ENCODE measurements around the gene BEST1. TPM values are rescaled to one million over a fixed set of nuclear protein-coding genes. Genes with fewer than 3 reads are reported as not detected.

BEST1 gene
- total RNA-seq, 1 experiment from 2014 or later = 0.17 TPM

DNA sequence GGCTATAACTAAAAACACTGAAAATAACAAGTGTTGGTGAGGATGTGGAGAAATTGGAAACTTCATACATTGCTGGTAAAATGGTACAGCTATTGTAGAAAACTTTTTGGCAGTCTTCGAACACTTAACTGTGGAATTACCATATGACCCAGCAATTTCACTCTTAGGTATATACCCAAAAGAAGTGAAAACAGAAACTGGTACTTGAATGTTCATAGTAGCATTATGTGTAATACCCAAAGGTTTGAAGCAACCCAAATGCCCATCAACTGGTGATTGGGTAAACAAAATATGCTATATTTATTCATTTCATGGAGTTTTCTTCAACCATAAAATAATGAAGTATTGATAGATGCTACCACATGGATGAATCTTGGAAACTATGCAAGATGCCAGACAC lies 58.0 kb downstream of the BEST1 start:
- Mint-ChIP-seq H3K27ac (no peak overlapping the region), H3K27me3 (ENCODE audit: low read depth) (no peaks in the 10 kb centered on the region; the same call in none of the 2 replicates), H3K4me1 (peaks cover 4% of the 10 kb centered on the region; the same call in 1 of the 2 replicates), H3K9me3 (peaks cover 9% of the 10 kb centered on the region), H3K36me3 (no peaks in the 10 kb centered on the region), H3K4me3 (no peak overlapping the region)
- CTCF ChIA-PET = interaction anchor here (1.0 kb wide), 1 partner anchor 110 kb away, joined by 3 read pairs; no protein-coding TSS in a partner anchor
- no peak for TF ChIP-seq TCF7 (CRISPR knock-in tag; IDR thresholded peaks at IDR 0.05; ENCODE audit: low read depth)
- TF ChIP-seq, protein P1, sequence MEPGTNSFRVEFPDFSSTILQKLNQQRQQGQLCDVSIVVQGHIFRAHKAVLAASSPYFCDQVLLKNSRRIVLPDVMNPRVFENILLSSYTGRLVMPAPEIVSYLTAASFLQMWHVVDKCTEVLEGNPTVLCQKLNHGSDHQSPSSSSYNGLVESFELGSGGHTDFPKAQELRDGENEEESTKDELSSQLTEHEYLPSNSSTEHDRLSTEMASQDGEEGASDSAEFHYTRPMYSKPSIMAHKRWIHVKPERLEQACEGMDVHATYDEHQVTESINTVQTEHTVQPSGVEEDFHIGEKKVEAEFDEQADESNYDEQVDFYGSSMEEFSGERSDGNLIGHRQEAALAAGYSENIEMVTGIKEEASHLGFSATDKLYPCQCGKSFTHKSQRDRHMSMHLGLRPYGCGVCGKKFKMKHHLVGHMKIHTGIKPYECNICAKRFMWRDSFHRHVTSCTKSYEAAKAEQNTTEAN (CRISPR knock-in tag; IDR thresholded peaks at IDR 0.05) = no peak
- ATAC-seq (no peak), DNase-seq (ENCODE audit: low spot score) (no peak)
- POLR2A ChIA-PET = no interaction called here

DNA sequence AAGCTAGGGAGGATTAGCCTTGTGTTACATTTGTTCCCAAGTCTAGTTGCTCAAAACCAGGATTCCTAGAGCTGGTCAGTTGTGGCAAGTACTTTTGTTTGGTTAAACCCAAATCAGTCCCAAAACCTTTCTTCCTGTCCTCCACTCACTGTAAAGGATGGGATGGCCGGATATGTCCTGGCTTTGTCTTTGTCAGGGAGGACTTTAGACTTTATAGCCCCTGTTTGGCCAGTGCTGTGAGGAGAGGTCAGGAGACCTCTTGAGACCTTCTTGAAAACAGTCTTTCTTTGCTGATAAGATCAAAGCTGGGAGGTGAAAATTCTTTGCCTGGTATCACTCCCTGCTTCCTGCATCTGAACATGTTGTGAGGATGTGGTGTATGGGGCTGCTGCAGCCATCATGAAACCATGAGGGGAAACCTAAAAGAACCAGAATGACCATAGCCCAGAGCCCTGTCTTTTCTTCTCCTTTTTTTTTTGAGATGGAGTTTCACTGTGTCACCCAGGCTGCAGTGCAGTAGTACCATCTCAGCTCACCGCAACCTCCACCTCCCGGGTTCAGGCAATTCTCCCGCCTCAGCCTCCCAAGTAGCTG lies 60.9 kb downstream of the BEST1 start:
- no peak overlapping the region for H3K27ac Mint-ChIP-seq
- ATAC-seq = no peak
- CTCF ChIA-PET = no interaction called here

DNA sequence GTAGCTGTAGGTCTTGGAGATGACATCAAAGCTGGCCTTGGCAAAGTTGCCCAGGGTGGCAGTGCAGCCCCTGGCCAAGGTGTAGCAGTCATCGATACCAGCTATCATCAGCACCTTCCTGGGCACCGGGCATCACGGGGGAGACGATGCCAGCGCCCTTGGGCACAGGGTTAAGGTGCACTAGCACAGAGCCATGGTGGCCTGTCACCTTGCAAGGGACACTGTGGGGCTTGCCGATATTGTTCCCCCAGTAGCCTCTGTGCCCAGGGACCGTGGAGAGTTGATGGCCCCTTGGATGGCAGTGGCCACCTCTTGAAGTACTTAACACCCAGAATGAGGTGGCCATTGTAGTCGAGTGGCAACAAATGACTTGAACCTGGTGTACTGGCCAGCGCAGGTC lies 61.7 kb downstream of the BEST1 start:
- H3K4me1 Mint-ChIP-seq = no peaks in the 10 kb centered on the region
- TF ChIP-seq TCF7 (CRISPR knock-in tag; IDR thresholded peaks at IDR 0.05; ENCODE audit: low read depth) (no peak), MYBL2 (CRISPR knock-in tag; IDR thresholded peaks at IDR 0.05) (no peak), ZNF671 (CRISPR knock-in tag; IDR thresholded peaks at IDR 0.05) (no peak), NR2C2 (CRISPR knock-in tag; IDR thresholded peaks at IDR 0.05) (no peak), ZNF317 (CRISPR knock-in tag; IDR thresholded peaks at IDR 0.05; ENCODE audit: borderline replicate concordance, low read depth) (no peak), CBFB (CRISPR knock-in tag; IDR thresholded peaks at IDR 0.05; ENCODE audit: low read depth) (no peak), PRRX2 (CRISPR knock-in tag; IDR thresholded peaks at IDR 0.05) (no peak), CREM (CRISPR knock-in tag; IDR thresholded peaks at IDR 0.05) (no peak), FOXK1 (CRISPR knock-in tag; IDR thresholded peaks at IDR 0.05) (no peak), MXD4 (CRISPR knock-in tag; IDR thresholded peaks at IDR 0.05; ENCODE audit: borderline replicate concordance) (no peak), RELA (CRISPR knock-in tag; IDR thresholded peaks at IDR 0.05; ENCODE audit: borderline replicate concordance) (no peak), ZNF423 (CRISPR knock-in tag; IDR thresholded peaks at IDR 0.05) (no peak), EMX1 (CRISPR knock-in tag; IDR thresholded peaks at IDR 0.05) (no peak)
- TF ChIP-seq, protein P1 (CRISPR knock-in tag; IDR thresholded peaks at IDR 0.05) = no peak
- TF ChIP-seq, protein P2, sequence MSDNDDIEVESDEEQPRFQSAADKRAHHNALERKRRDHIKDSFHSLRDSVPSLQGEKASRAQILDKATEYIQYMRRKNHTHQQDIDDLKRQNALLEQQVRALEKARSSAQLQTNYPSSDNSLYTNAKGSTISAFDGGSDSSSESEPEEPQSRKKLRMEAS (CRISPR knock-in tag; IDR thresholded peaks at IDR 0.05) = no peak
- TF ChIP-seq, protein P3, sequence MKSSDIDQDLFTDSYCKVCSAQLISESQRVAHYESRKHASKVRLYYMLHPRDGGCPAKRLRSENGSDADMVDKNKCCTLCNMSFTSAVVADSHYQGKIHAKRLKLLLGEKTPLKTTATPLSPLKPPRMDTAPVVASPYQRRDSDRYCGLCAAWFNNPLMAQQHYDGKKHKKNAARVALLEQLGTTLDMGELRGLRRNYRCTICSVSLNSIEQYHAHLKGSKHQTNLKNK (CRISPR knock-in tag; IDR thresholded peaks at IDR 0.05) = no peak
- TF ChIP-seq, protein P4, sequence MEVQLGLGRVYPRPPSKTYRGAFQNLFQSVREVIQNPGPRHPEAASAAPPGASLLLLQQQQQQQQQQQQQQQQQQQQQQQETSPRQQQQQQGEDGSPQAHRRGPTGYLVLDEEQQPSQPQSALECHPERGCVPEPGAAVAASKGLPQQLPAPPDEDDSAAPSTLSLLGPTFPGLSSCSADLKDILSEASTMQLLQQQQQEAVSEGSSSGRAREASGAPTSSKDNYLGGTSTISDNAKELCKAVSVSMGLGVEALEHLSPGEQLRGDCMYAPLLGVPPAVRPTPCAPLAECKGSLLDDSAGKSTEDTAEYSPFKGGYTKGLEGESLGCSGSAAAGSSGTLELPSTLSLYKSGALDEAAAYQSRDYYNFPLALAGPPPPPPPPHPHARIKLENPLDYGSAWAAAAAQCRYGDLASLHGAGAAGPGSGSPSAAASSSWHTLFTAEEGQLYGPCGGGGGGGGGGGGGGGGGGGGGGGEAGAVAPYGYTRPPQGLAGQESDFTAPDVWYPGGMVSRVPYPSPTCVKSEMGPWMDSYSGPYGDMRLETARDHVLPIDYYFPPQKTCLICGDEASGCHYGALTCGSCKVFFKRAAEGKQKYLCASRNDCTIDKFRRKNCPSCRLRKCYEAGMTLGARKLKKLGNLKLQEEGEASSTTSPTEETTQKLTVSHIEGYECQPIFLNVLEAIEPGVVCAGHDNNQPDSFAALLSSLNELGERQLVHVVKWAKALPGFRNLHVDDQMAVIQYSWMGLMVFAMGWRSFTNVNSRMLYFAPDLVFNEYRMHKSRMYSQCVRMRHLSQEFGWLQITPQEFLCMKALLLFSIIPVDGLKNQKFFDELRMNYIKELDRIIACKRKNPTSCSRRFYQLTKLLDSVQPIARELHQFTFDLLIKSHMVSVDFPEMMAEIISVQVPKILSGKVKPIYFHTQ (CRISPR knock-in tag; IDR thresholded peaks at IDR 0.05) = no peak
- TF ChIP-seq, protein P5, sequence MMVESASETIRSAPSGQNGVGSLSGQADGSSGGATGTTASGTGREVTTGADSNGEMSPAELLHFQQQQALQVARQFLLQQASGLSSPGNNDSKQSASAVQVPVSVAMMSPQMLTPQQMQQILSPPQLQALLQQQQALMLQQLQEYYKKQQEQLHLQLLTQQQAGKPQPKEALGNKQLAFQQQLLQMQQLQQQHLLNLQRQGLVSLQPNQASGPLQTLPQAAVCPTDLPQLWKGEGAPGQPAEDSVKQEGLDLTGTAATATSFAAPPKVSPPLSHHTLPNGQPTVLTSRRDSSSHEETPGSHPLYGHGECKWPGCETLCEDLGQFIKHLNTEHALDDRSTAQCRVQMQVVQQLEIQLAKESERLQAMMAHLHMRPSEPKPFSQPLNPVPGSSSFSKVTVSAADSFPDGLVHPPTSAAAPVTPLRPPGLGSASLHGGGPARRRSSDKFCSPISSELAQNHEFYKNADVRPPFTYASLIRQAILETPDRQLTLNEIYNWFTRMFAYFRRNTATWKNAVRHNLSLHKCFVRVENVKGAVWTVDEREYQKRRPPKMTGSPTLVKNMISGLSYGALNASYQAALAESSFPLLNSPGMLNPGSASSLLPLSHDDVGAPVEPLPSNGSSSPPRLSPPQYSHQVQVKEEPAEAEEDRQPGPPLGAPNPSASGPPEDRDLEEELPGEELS (CRISPR knock-in tag; IDR thresholded peaks at IDR 0.05) = no peak

More for the DNA sequence above, 60.9 kb downstream of the BEST1 start:
- H3K27me3 Mint-ChIP-seq (ENCODE audit: low read depth) = no peaks in the 10 kb centered on the region; the same call in none of the 2 replicates
- peaks cover 9% of the 10 kb centered on the region for H3K9me3 Mint-ChIP-seq
- H3K4me1 Mint-ChIP-seq = no peaks in the 10 kb centered on the region
- H3K36me3 Mint-ChIP-seq = no peaks in the 10 kb centered on the region
- no peak overlapping the region for H3K4me3 Mint-ChIP-seq
- TF ChIP-seq, protein P6, sequence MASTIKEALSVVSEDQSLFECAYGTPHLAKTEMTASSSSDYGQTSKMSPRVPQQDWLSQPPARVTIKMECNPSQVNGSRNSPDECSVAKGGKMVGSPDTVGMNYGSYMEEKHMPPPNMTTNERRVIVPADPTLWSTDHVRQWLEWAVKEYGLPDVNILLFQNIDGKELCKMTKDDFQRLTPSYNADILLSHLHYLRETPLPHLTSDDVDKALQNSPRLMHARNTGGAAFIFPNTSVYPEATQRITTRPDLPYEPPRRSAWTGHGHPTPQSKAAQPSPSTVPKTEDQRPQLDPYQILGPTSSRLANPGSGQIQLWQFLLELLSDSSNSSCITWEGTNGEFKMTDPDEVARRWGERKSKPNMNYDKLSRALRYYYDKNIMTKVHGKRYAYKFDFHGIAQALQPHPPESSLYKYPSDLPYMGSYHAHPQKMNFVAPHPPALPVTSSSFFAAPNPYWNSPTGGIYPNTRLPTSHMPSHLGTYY (CRISPR knock-in tag; IDR thresholded peaks at IDR 0.05) = no peak
- TF ChIP-seq ESRRA (CRISPR knock-in tag; IDR thresholded peaks at IDR 0.05; ENCODE audit: borderline replicate concordance) (no peak), OVOL2 (CRISPR knock-in tag; IDR thresholded peaks at IDR 0.05; ENCODE audit: borderline replicate concordance) (no peak), RELA (CRISPR knock-in tag; IDR thresholded peaks at IDR 0.05; ENCODE audit: borderline replicate concordance) (no peak), ZNF232 (CRISPR knock-in tag; IDR thresholded peaks at IDR 0.05) (no peak)
- TF ChIP-seq, protein P7, sequence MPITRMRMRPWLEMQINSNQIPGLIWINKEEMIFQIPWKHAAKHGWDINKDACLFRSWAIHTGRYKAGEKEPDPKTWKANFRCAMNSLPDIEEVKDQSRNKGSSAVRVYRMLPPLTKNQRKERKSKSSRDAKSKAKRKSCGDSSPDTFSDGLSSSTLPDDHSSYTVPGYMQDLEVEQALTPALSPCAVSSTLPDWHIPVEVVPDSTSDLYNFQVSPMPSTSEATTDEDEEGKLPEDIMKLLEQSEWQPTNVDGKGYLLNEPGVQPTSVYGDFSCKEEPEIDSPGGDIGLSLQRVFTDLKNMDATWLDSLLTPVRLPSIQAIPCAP (CRISPR knock-in tag; IDR thresholded peaks at IDR 0.05) = no peak
- POLR2A ChIA-PET = no interaction called here
- DNase-seq (ENCODE audit: low spot score) = no peak

More for the DNA sequence above, 61.7 kb downstream of the BEST1 start:
- ChIA-PET POLR2A (no interaction called here), CTCF (no interaction called here)
- Mint-ChIP-seq H3K36me3 (no peaks in the 10 kb centered on the region), H3K27me3 (ENCODE audit: low read depth) (no peaks in the 10 kb centered on the region; the same call in 1 of the 2 replicates), H3K9me3 (peaks cover 9% of the 10 kb centered on the region), H3K27ac (no peak overlapping the region), H3K4me3 (no peak overlapping the region)
- no peak for ATAC-seq
- DNase-seq (ENCODE audit: low spot score) = no peak

Measured in WTC11 (cell line).